ENCODE measurements around the gene ARHGAP24.

DNA sequence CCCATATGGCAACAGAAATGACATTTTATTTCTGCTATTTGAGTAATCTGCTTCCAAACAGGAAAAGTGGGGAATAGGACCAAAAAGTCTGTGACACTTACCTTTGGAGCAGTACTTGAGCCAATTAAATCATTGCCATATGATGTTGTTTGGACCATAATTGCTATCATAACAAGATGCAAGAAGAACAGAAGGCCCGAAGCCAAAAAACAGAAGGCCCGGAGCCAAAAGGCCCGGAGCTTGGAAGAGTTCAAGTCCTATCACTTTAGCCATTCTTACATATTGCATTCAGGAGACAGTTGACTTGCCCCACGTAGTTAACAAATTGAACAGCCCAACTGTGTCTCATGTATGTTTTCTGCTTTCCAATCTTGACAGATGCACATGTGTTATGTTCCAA lies 285.6 kb downstream of the ARHGAP24 start:
- TF ChIP-seq SP1 (CRISPR knock-in tag; conservative IDR thresholded peaks at IDR 0.05) (no peak), CREB1 (CRISPR knock-in tag; IDR thresholded peaks at IDR 0.05) (no peak), ZNF263 (CRISPR knock-in tag; IDR thresholded peaks at IDR 0.05; ENCODE audit: low read depth) (no peak), ESRRA (CRISPR knock-in tag; IDR thresholded peaks at IDR 0.05; ENCODE audit: borderline replicate concordance) (no peak), SMAD3 (CRISPR knock-in tag; IDR thresholded peaks at IDR 0.05; ENCODE audit: borderline replicate concordance) (no peak), JUN (CRISPR knock-in tag; IDR thresholded peaks at IDR 0.05) (no peak)
- TF ChIP-seq, protein P1, sequence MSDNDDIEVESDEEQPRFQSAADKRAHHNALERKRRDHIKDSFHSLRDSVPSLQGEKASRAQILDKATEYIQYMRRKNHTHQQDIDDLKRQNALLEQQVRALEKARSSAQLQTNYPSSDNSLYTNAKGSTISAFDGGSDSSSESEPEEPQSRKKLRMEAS (CRISPR knock-in tag; IDR thresholded peaks at IDR 0.05): no peak
- TF ChIP-seq, protein P2, sequence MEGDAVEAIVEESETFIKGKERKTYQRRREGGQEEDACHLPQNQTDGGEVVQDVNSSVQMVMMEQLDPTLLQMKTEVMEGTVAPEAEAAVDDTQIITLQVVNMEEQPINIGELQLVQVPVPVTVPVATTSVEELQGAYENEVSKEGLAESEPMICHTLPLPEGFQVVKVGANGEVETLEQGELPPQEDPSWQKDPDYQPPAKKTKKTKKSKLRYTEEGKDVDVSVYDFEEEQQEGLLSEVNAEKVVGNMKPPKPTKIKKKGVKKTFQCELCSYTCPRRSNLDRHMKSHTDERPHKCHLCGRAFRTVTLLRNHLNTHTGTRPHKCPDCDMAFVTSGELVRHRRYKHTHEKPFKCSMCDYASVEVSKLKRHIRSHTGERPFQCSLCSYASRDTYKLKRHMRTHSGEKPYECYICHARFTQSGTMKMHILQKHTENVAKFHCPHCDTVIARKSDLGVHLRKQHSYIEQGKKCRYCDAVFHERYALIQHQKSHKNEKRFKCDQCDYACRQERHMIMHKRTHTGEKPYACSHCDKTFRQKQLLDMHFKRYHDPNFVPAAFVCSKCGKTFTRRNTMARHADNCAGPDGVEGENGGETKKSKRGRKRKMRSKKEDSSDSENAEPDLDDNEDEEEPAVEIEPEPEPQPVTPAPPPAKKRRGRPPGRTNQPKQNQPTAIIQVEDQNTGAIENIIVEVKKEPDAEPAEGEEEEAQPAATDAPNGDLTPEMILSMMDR (IDR thresholded peaks at IDR 0.05): no peak
- TF ChIP-seq, protein P3, sequence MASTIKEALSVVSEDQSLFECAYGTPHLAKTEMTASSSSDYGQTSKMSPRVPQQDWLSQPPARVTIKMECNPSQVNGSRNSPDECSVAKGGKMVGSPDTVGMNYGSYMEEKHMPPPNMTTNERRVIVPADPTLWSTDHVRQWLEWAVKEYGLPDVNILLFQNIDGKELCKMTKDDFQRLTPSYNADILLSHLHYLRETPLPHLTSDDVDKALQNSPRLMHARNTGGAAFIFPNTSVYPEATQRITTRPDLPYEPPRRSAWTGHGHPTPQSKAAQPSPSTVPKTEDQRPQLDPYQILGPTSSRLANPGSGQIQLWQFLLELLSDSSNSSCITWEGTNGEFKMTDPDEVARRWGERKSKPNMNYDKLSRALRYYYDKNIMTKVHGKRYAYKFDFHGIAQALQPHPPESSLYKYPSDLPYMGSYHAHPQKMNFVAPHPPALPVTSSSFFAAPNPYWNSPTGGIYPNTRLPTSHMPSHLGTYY (CRISPR knock-in tag; IDR thresholded peaks at IDR 0.05): no peak
- TF ChIP-seq, protein P4, sequence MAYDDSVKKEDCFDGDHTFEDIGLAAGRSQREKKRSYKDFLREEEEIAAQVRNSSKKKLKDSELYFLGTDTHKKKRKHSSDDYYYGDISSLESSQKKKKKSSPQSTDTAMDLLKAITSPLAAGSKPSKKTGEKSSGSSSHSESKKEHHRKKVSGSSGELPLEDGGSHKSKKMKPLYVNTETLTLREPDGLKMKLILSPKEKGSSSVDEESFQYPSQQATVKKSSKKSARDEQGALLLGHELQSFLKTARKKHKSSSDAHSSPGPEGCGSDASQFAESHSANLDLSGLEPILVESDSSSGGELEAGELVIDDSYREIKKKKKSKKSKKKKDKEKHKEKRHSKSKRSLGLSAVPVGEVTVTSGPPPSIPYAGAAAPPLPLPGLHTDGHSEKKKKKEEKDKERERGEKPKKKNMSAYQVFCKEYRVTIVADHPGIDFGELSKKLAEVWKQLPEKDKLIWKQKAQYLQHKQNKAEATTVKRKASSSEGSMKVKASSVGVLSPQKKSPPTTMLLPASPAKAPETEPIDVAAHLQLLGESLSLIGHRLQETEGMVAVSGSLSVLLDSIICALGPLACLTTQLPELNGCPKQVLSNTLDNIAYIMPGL (CRISPR knock-in tag; IDR thresholded peaks at IDR 0.05): no peak
- TF ChIP-seq, protein P5, sequence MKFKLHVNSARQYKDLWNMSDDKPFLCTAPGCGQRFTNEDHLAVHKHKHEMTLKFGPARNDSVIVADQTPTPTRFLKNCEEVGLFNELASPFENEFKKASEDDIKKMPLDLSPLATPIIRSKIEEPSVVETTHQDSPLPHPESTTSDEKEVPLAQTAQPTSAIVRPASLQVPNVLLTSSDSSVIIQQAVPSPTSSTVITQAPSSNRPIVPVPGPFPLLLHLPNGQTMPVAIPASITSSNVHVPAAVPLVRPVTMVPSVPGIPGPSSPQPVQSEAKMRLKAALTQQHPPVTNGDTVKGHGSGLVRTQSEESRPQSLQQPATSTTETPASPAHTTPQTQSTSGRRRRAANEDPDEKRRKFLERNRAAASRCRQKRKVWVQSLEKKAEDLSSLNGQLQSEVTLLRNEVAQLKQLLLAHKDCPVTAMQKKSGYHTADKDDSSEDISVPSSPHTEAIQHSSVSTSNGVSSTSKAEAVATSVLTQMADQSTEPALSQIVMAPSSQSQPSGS (CRISPR knock-in tag; IDR thresholded peaks at IDR 0.05; ENCODE audit: borderline replicate concordance, low read depth): no peak
- TF ChIP-seq, protein P6, sequence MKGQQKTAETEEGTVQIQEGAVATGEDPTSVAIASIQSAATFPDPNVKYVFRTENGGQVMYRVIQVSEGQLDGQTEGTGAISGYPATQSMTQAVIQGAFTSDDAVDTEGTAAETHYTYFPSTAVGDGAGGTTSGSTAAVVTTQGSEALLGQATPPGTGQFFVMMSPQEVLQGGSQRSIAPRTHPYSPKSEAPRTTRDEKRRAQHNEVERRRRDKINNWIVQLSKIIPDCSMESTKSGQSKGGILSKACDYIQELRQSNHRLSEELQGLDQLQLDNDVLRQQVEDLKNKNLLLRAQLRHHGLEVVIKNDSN (CRISPR knock-in tag; IDR thresholded peaks at IDR 0.05): no peak
